ENCODE measurements around the gene SETBP1.

Gene SETBP1

DNA sequence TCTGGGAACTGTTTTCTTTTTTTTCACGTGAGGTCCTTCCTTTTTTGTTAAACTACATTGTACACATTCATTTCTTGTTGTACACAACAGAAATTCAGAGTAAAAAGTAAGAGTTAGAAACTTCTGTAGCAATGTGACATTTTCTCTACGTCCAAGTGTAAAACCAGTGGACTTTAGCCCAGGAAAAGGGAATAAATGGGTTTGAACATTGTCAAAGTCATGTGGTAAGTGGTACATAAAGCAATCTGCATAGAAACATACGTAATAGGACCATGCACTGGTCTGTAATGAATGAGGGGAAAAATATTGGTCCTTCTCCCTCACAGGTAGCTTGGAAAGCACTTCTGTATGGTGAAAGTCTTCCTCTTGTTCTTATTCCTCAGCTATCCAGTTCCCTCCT lies 421.4 kb downstream of the SETBP1 start:
- Histone ChIP-seq H3K27ac (ENCODE audit: extremely low read depth, low read depth, low read length) (no peak overlapping the region), H3K9me3 (ENCODE audit: control insufficient read depth, insufficient read depth, low read depth, low read length) (no peaks in the 10 kb centered on the region), H3K4me3 (ENCODE audit: low read depth, low read length) (no peak overlapping the region), H3K36me3 (ENCODE audit: control insufficient read depth in 2 of 2, insufficient read depth in 1 of 2, low read length in 2 of 2) (no peaks in the 10 kb centered on the region), H3K4me1 (ENCODE audit: control insufficient read depth, insufficient read depth, low read length) (no peaks in the 10 kb centered on the region)
- no peak for TF ChIP-seq ZNF391 (tag by site-specific recombination; IDR thresholded peaks at IDR 0.05; ENCODE audit: borderline replicate concordance, low read depth)
- TF ChIP-seq ZNF341 (tag by site-specific recombination; IDR thresholded peaks at IDR 0.05; ENCODE audit: low read depth), result no peak
- TF ChIP-seq HOXD13 (CRISPR knock-in tag; IDR thresholded peaks at IDR 0.05; ENCODE audit: borderline replicate concordance), result no peak
- TF ChIP-seq, protein P1, sequence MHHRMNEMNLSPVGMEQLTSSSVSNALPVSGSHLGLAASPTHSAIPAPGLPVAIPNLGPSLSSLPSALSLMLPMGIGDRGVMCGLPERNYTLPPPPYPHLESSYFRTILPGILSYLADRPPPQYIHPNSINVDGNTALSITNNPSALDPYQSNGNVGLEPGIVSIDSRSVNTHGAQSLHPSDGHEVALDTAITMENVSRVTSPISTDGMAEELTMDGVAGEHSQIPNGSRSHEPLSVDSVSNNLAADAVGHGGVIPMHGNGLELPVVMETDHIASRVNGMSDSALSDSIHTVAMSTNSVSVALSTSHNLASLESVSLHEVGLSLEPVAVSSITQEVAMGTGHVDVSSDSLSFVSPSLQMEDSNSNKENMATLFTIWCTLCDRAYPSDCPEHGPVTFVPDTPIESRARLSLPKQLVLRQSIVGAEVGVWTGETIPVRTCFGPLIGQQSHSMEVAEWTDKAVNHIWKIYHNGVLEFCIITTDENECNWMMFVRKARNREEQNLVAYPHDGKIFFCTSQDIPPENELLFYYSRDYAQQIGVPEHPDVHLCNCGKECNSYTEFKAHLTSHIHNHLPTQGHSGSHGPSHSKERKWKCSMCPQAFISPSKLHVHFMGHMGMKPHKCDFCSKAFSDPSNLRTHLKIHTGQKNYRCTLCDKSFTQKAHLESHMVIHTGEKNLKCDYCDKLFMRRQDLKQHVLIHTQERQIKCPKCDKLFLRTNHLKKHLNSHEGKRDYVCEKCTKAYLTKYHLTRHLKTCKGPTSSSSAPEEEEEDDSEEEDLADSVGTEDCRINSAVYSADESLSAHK (tag by site-specific recombination; IDR thresholded peaks at IDR 0.05), result no peak
- no peak for TF ChIP-seq ZNF629 (tag by site-specific recombination; IDR thresholded peaks at IDR 0.05)
- TF ChIP-seq ZBTB8A (tag by site-specific recombination; IDR thresholded peaks at IDR 0.05), result no peak
- TF ChIP-seq ZXDB (tag by site-specific recombination; IDR thresholded peaks at IDR 0.05), result no peak
- POLR2A ChIA-PET, result no interaction called here
- CTCF ChIA-PET, result interaction anchor here (0.7 kb wide), 1 partner anchor 372 kb away, joined by 3 read pairs; no protein-coding TSS in a partner anchor

DNA sequence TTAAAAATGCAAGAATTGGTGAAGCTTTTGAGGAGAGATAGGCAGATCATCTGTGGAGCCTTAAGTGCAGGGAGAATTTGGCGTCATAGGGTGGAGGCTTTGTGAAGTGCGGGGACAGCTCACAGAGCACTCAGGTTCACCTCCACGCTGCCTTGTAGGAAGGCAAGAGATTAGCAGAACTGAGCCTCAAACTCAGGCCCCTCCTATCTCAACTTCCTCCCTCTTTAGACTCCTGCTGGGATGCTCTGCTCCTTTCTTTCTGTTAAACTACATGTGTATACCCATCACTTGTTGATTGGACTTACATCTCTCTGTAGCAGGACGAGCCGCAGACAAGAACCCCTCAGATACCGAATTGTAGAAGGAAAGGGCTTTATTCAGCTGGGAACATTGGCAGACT lies 422.2 kb downstream of the SETBP1 start:
- POLR2A ChIA-PET, result no interaction called here
- Histone ChIP-seq H3K9me3 (ENCODE audit: control insufficient read depth, insufficient read depth, low read depth, low read length) (no peaks in the 10 kb centered on the region), H3K4me1 (ENCODE audit: control insufficient read depth, insufficient read depth, low read length) (no peaks in the 10 kb centered on the region), H3K36me3 (ENCODE audit: control insufficient read depth in 2 of 2, insufficient read depth in 1 of 2, low read length in 2 of 2) (no peaks in the 10 kb centered on the region), H3K27ac (ENCODE audit: extremely low read depth, low read depth, low read length) (no peak overlapping the region), H3K4me3 (ENCODE audit: low read depth, low read length) (no peak overlapping the region)
- CTCF ChIA-PET, result interaction anchor here (0.7 to 1.2 kb wide), 3 partner anchors 12 to 373 kb away, joined by 3 read pairs; no protein-coding TSS in a partner anchor
- no peak for TF ChIP-seq ZNF701 (tag by site-specific recombination; IDR thresholded peaks at IDR 0.05)
- TF ChIP-seq, protein P1 (tag by site-specific recombination; IDR thresholded peaks at IDR 0.05), result no peak
- no peak for TF ChIP-seq ZNF600 (tag by site-specific recombination; IDR thresholded peaks at IDR 0.05)
- TF ChIP-seq, protein P2, sequence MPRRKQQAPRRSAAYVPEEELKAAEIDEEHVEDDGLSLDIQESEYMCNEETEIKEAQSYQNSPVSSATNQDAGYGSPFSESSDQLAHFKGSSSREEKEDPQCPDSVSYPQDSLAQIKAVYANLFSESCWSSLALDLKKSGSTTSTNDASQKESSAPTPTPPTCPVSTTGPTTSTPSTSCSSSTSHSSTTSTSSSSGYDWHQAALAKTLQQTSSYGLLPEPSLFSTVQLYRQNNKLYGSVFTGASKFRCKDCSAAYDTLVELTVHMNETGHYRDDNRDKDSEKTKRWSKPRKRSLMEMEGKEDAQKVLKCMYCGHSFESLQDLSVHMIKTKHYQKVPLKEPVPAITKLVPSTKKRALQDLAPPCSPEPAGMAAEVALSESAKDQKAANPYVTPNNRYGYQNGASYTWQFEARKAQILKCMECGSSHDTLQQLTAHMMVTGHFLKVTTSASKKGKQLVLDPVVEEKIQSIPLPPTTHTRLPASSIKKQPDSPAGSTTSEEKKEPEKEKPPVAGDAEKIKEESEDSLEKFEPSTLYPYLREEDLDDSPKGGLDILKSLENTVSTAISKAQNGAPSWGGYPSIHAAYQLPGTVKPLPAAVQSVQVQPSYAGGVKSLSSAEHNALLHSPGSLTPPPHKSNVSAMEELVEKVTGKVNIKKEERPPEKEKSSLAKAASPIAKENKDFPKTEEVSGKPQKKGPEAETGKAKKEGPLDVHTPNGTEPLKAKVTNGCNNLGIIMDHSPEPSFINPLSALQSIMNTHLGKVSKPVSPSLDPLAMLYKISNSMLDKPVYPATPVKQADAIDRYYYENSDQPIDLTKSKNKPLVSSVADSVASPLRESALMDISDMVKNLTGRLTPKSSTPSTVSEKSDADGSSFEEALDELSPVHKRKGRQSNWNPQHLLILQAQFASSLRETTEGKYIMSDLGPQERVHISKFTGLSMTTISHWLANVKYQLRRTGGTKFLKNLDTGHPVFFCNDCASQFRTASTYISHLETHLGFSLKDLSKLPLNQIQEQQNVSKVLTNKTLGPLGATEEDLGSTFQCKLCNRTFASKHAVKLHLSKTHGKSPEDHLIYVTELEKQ (tag by site-specific recombination; IDR thresholded peaks at IDR 0.05; ENCODE audit: borderline replicate concordance), result no peak
- TF ChIP-seq, protein P3, sequence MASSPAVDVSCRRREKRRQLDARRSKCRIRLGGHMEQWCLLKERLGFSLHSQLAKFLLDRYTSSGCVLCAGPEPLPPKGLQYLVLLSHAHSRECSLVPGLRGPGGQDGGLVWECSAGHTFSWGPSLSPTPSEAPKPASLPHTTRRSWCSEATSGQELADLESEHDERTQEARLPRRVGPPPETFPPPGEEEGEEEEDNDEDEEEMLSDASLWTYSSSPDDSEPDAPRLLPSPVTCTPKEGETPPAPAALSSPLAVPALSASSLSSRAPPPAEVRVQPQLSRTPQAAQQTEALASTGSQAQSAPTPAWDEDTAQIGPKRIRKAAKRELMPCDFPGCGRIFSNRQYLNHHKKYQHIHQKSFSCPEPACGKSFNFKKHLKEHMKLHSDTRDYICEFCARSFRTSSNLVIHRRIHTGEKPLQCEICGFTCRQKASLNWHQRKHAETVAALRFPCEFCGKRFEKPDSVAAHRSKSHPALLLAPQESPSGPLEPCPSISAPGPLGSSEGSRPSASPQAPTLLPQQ (tag by site-specific recombination; IDR thresholded peaks at IDR 0.05), result no peak
- TF ChIP-seq, protein P4, sequence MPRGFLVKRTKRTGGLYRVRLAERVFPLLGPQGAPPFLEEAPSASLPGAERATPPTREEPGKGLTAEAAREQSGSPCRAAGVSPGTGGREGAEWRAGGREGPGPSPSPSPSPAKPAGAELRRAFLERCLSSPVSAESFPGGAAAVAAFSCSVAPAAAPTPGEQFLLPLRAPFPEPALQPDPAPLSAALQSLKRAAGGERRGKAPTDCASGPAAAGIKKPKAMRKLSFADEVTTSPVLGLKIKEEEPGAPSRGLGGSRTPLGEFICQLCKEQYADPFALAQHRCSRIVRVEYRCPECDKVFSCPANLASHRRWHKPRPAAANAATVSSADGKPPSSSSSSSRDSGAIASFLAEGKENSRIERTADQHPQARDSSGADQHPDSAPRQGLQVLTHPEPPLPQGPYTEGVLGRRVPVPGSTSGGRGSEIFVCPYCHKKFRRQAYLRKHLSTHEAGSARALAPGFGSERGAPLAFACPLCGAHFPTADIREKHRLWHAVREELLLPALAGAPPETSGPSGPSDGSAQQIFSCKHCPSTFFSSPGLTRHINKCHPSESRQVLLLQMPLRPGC (tag by site-specific recombination; IDR thresholded peaks at IDR 0.05), result no peak
- TF ChIP-seq, protein P5, sequence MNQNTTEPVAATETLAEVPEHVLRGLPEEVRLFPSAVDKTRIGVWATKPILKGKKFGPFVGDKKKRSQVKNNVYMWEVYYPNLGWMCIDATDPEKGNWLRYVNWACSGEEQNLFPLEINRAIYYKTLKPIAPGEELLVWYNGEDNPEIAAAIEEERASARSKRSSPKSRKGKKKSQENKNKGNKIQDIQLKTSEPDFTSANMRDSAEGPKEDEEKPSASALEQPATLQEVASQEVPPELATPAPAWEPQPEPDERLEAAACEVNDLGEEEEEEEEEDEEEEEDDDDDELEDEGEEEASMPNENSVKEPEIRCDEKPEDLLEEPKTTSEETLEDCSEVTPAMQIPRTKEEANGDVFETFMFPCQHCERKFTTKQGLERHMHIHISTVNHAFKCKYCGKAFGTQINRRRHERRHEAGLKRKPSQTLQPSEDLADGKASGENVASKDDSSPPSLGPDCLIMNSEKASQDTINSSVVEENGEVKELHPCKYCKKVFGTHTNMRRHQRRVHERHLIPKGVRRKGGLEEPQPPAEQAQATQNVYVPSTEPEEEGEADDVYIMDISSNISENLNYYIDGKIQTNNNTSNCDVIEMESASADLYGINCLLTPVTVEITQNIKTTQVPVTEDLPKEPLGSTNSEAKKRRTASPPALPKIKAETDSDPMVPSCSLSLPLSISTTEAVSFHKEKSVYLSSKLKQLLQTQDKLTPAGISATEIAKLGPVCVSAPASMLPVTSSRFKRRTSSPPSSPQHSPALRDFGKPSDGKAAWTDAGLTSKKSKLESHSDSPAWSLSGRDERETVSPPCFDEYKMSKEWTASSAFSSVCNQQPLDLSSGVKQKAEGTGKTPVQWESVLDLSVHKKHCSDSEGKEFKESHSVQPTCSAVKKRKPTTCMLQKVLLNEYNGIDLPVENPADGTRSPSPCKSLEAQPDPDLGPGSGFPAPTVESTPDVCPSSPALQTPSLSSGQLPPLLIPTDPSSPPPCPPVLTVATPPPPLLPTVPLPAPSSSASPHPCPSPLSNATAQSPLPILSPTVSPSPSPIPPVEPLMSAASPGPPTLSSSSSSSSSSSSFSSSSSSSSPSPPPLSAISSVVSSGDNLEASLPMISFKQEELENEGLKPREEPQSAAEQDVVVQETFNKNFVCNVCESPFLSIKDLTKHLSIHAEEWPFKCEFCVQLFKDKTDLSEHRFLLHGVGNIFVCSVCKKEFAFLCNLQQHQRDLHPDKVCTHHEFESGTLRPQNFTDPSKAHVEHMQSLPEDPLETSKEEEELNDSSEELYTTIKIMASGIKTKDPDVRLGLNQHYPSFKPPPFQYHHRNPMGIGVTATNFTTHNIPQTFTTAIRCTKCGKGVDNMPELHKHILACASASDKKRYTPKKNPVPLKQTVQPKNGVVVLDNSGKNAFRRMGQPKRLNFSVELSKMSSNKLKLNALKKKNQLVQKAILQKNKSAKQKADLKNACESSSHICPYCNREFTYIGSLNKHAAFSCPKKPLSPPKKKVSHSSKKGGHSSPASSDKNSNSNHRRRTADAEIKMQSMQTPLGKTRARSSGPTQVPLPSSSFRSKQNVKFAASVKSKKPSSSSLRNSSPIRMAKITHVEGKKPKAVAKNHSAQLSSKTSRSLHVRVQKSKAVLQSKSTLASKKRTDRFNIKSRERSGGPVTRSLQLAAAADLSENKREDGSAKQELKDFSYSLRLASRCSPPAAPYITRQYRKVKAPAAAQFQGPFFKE (tag by site-specific recombination; IDR thresholded peaks at IDR 0.05; ENCODE audit: borderline replicate concordance), result no peak
- no peak for TF ChIP-seq ZEB2 (tag by site-specific recombination; IDR thresholded peaks at IDR 0.05)
- no peak for TF ChIP-seq ZNF610 (tag by site-specific recombination; IDR thresholded peaks at IDR 0.05; ENCODE audit: borderline replicate concordance)
